PC-3 (cell line): ENCODE results near the gene PRMT9.

ENCODE experiments used
- CTCF ChIP-seq: fragments of 300-600 bp; sonication (generic); conservative IDR thresholded peaks from 2 replicates; pipeline ENCODE4 v1.5.1; 2017; ENCODE audit warnings: antibody characterized with exemption, low read depth, mild to moderate bottlenecking, low read length
- EZH2 ChIP-seq: fragments of 300-600 bp; sonication (generic); IDR thresholded peaks from one replicate; pipeline ENCODE4 v1.6.1; 2017; ENCODE audit warnings: antibody characterized with exemption, mild to moderate bottlenecking, low read length; ENCODE audit not compliant: unreplicated experiment

GRCh38 chr4:147674496-147674895, 9.5 kb downstream of the PRMT9 start:
- TF ChIP-seq EZH2 = no peak
- no peak for TF ChIP-seq CTCF
